Stomach (tissue), 9 donors: ENCODE measurements around the gene SH2D7. TPM values are rescaled to one million over a fixed set of nuclear protein-coding genes. Genes with fewer than 3 reads are reported as not detected.

Experiments used
- DNase-seq, 2 donors: peaks; one replicate each; pipeline versions ENCODE4 v3.0.0 to v3.0.0-alpha.2; 2013 to 2019
- H3K27ac ChIP-seq, 5 donors: fragments of 200-600 bp in 4 of 5; sonication (generic) in 4 of 5; one replicate each; pipeline ENCODE4 v1.5.1; 2013 to 2019; ENCODE audit warnings: mild to moderate bottlenecking in 1 of 5, moderate library complexity in 1 of 5
- H3K27me3 ChIP-seq, 3 donors: fragments of 200-600 bp; sonication (generic); one replicate each; pipeline ENCODE4 v1.5.1; 2017 to 2019; ENCODE audit warnings: mixed run types in 1 of 3
- H3K36me3 ChIP-seq, 4 donors: fragments of 200-600 bp; sonication (generic); 1 replicate in 3 of 4; 2 replicates in 1 of 4; pipeline ENCODE4 v1.5.1; 2016 to 2019
- H3K4me1 ChIP-seq, 4 donors: fragments of 200-600 bp; sonication (generic); one replicate each; pipeline ENCODE4 v1.5.1; 2016 to 2019
- H3K4me3 ChIP-seq, 4 donors: fragments of 200-600 bp; sonication (generic) in 3 of 4; one replicate each; pipeline ENCODE4 v1.5.1; 2016 to 2019; ENCODE audit warnings: mild to moderate bottlenecking in 1 of 4
- H3K9me3 ChIP-seq, 4 donors: fragments of 200-600 bp; sonication (generic); one replicate each; pipeline ENCODE4 v1.5.1; 2016 to 2019
- EP300 ChIP-seq: sonication (generic); formaldehyde crosslinking; IDR thresholded peaks from one replicate; pipeline ENCODE4 v1.6.1; 2017; ENCODE audit warnings: antibody characterized with exemption
- POLR2A ChIP-seq, 4 donors: fragments of 450-650 bp; IDR thresholded peaks; one replicate each; pipeline ENCODE4 v1.6.1; 2016; ENCODE audit warnings: antibody characterized with exemption in 4 of 4, control low read depth in 2 of 4, mild to moderate bottlenecking in 1 of 4, moderate library complexity in 1 of 4
- POLR2AphosphoS5 ChIP-seq, 3 donors: sonication (generic); formaldehyde crosslinking; IDR thresholded peaks; one replicate each; pipeline ENCODE4 v1.6.1; 2016; ENCODE audit warnings: antibody characterized with exemption in 3 of 3
- WGBS, 5 donors: extraction: QIAGEN DNeasy Blood & Tissue Kit in 3 of 5; methylation state at CpG; one replicate each; pipeline versions ENCODE4 v1.1.5 to v1.1.7; 2013 to 2018; 5-methylcytosine and 5-hydroxymethylcytosine counted together
- intact Hi-C: fragments of 100-400 bp; cut with DNase I; formaldehyde crosslinking; loops from one replicate; pipeline ENCODE4 v1.15.1; 2023; ENCODE audit warnings: low total_unique reads
- polyA plus RNA-seq, 3 donors: library from polyadenylated mRNA; stranded (reverse); fragments of 200-250 nt; gene quantifications; one replicate each; pipeline ENCODE4 v1.2.3, GENCODE V29; 2013
- total RNA-seq, 5 donors: library from RNA; depleted of rRNA; stranded (reverse); fragments of >200 nt; gene quantifications; one replicate each; pipeline versions ENCODE4 v1.1.0 to v1.2.3, GENCODE V29; 2014 to 2016
- TF ChIP-seq, protein P1 (sequence below), 7 experiments: fragments of 450-650 bp in 4 of 7; fragments of 200-600 bp in 3 of 7; sonication (generic) in 3 of 7; IDR thresholded peaks; one replicate each; pipeline ENCODE4 v1.5.1; 2016 to 2019; ENCODE audit warnings: antibody characterized with exemption in 7 of 7, control low read depth in 2 of 7, mild to moderate bottlenecking in 1 of 7
- donor health status: healthy with polysubstance abuse.
- donor health status: Bipolar disorder and iron deficiency.
- donor health status: healthy.

The SH2D7 gene
- total and polyA plus RNA-seq, 8 donors: 0.29 to 0.45 TPM; not detected in 6

DNA sequence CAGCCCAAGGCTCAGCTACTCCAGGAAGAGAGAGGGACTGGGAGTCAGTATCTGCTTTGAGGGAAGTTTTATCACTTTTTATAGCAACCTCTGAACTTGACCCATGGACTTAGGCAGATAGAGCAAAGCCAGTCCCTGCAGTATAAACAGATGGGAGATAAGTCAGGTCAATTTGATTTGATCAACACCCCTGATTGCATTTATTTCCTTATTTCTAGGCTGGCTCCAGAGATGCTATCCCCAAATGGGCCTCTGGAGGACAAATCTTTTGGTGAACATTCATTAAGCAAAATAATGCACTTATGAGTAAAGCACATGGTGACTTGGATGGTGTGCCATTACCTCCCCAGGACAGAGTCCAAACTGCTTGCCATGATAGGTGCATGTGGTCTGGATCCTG is 47.9 kb downstream of the SH2D7 start:
- no peak overlapping the region for H3K27ac ChIP-seq
- H3K27me3 ChIP-seq: no peaks in the 10 kb centered on the region
- no peak overlapping the region for H3K4me3 ChIP-seq
- H3K4me1 ChIP-seq: peaks cover 0 to 7% (median 0%) of the 10 kb centered on the region in 4 donors
- no peak for DNase-seq
- TF ChIP-seq POLR2A (IDR thresholded peaks at IDR 0.05) (no peak), POLR2AphosphoS5 (IDR thresholded peaks at IDR 0.05) (no peak), EP300 (no peak)
- TF ChIP-seq, protein P1, sequence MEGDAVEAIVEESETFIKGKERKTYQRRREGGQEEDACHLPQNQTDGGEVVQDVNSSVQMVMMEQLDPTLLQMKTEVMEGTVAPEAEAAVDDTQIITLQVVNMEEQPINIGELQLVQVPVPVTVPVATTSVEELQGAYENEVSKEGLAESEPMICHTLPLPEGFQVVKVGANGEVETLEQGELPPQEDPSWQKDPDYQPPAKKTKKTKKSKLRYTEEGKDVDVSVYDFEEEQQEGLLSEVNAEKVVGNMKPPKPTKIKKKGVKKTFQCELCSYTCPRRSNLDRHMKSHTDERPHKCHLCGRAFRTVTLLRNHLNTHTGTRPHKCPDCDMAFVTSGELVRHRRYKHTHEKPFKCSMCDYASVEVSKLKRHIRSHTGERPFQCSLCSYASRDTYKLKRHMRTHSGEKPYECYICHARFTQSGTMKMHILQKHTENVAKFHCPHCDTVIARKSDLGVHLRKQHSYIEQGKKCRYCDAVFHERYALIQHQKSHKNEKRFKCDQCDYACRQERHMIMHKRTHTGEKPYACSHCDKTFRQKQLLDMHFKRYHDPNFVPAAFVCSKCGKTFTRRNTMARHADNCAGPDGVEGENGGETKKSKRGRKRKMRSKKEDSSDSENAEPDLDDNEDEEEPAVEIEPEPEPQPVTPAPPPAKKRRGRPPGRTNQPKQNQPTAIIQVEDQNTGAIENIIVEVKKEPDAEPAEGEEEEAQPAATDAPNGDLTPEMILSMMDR (IDR thresholded peaks at IDR 0.05): no peak
- H3K36me3 ChIP-seq: no peaks in the 10 kb centered on the region
- H3K9me3 ChIP-seq: no peaks in the 10 kb centered on the region
- intact Hi-C loops: no loop called here

DNA sequence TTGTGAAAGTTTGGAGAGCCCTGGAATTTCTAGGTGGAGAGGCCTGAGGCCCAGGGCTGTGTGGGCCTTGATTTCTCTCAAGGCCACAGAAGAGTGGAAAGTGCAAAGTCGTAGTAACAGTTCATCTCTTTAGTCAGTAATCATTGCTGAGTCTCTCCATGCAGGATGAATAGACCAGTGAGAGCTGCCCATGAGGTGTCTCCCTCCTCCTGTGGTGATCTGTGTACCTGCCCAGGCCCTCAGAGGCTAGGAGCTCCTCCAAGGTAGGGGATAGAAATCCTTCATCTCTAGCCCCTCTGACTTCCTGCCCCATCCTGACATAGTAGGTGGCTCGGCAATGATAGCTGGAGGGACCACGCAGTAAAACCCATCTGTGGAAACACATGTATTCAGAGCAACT is 50.0 kb downstream of the SH2D7 start:
- WGBS, 5 donors: 82 to 93% (median 92%) methylated on average over 1 to 3 of the region's 3 CpGs
- intact Hi-C loops: no loop called here
- no peaks in the 10 kb centered on the region for H3K9me3 ChIP-seq
- no peaks in the 10 kb centered on the region for H3K27me3 ChIP-seq
- H3K36me3 ChIP-seq: no peaks in the 10 kb centered on the region
- no peak overlapping the region for H3K27ac ChIP-seq
- TF ChIP-seq, protein P1 (IDR thresholded peaks at IDR 0.05): no peak
- TF ChIP-seq POLR2A (IDR thresholded peaks at IDR 0.05) (no peak), EP300 (no peak), POLR2AphosphoS5 (IDR thresholded peaks at IDR 0.05) (no peak)
- H3K4me1 ChIP-seq: peaks cover 0 to 7% (median 1%) of the 10 kb centered on the region in 4 donors
- H3K4me3 ChIP-seq: no peak overlapping the region
- peak in 1 of 2 donors; percentile 2 for DNase-seq

DNA sequence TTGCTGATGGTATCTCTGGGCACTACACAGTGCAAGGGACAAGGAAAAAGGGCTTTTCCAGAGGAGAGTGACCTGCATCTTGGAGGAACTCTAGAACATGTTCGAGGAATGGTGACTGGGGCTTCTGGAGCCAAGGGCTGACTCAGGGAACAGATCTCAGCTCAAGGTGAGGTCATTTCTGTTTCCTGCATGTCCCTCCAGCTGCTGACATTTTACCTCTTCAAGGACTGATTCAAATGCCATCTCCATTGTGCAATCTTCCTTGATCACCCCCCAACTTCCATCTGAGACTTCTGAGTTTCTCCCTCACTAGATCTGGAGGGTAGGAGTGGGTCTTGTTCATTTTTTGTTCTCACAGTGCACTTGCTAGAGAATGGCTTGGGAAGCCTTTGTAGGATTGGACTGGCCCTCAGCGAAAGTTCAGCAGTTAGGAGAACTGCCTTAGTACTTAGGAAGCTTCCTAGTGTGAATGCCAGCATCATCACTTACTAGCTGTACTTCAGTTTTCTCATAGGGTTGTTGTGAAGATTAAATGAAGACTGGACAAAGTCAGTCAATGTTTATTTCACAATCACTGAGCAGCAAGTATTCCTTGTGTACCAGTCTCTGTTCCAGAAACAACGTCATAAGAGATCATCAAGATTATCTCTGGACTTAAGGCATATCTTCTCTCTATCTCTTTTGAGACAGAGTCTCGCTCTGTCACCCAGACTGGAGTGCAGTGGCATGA is 54.2 kb downstream of the SH2D7 start:
- no peaks in the 10 kb centered on the region for H3K27me3 ChIP-seq

DNA sequence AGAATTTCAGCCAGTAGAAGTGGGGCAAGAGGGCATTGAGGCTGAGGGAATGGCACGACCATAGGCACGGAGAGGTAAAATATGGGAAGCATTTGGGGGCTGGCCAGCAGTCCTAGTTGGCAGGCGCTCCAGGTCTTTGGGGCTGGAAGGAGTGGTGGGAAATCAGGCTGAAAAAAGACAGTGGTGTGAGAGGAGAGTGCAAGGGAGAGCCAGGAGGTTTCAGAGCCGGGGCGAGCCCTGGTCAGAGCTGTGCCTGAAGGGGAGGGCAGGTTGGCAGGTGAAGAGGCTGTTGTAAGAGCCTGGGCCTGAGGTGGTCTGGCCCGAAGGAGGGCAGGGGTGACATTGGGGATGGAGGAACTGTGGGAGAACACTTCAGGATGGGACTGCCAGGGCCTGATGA is 55.2 kb downstream of the SH2D7 start:
- peak in 1 of 2 donors; percentile 17 for DNase-seq
- no peaks in the 10 kb centered on the region for H3K27me3 ChIP-seq
- no peaks in the 10 kb centered on the region for H3K9me3 ChIP-seq
- H3K4me3 ChIP-seq: no peak overlapping the region
- TF ChIP-seq POLR2AphosphoS5 (IDR thresholded peaks at IDR 0.05) (no peak), EP300 (no peak), POLR2A (IDR thresholded peaks at IDR 0.05) (no peak)
- TF ChIP-seq, protein P1 (IDR thresholded peaks at IDR 0.05): no peak
- no peak overlapping the region for H3K27ac ChIP-seq
- WGBS, 5 donors: 86 to 98% (median 94%) methylated on average over 6 of the region's 6 CpGs
- no peaks in the 10 kb centered on the region for H3K36me3 ChIP-seq
- peaks cover 13 to 40% (median 25%) of the 10 kb centered on the region in 4 donors for H3K4me1 ChIP-seq
- intact Hi-C loops: no loop called here

More for the DNA sequence above, 54.2 kb downstream of the SH2D7 start:
- no peaks in the 10 kb centered on the region for H3K9me3 ChIP-seq
- no peak overlapping the region for H3K4me3 ChIP-seq
- peak in 1 of 2 donors; percentile 5 for DNase-seq
- no peak for TF ChIP-seq EP300
- no peak for TF ChIP-seq POLR2A (IDR thresholded peaks at IDR 0.05)
- TF ChIP-seq, protein P1 (IDR thresholded peaks at IDR 0.05): no peak
- TF ChIP-seq POLR2AphosphoS5 (IDR thresholded peaks at IDR 0.05): no peak
- H3K4me1 ChIP-seq: peaks cover 13 to 38% (median 23%) of the 10 kb centered on the region in 4 donors
- WGBS, 5 donors: 77 to 93% (median 80%) methylated on average over 4 of the region's 4 CpGs
- intact Hi-C loops: no loop called here
- no peaks in the 10 kb centered on the region for H3K36me3 ChIP-seq
- no peak overlapping the region for H3K27ac ChIP-seq
